22Rv1 (cell line): Measurements from ENCODE around the gene SPRR2F.

Experiments used
- H3K27ac ChIP-seq: fragments of 450-650 bp; 2 replicates; pipeline ENCODE4 v1.5.1; 2017
- CTCF ChIP-seq: fragments of 450-650 bp; IDR thresholded peaks from 2 replicates; pipeline ENCODE4 v1.5.1; 2017; ENCODE audit warnings: mild to moderate bottlenecking
- ZFX ChIP-seq: fragments of 450-650 bp; IDR thresholded peaks from 2 replicates; pipeline ENCODE4 v1.6.1; 2017; ENCODE audit warnings: antibody characterized with exemption, borderline replicate concordance

SPRR2F gene

GRCh38 chr1:153113416-153113815 lies at the start of gene SPRR2F:
Gene SPRR2F (minus strand): TSS chr1:153113516. CDS start chr1:153112733, 783 bp downstream.
- TF ChIP-seq CTCF = no peak
- TF ChIP-seq ZFX = no peak
- H3K27ac ChIP-seq = no peak within 1 kb of the TSS

- TF ChIP-seq ZFX (no peak), CTCF (no peak)
- no peak overlapping the region for H3K27ac ChIP-seq
These were observed 42.2 kb upstream of the SPRR2F start for GRCh38 chr1:153155541-153155940.

- TF ChIP-seq CTCF = no peak
- no peak for TF ChIP-seq ZFX
- no peak overlapping the region for H3K27ac ChIP-seq
These were observed 39.2 kb upstream of the SPRR2F start for GRCh38 chr1:153152481-153152880.

- no peak within 1 kb of the TSS for H3K27ac ChIP-seq
- TF ChIP-seq CTCF = no peak
- TF ChIP-seq ZFX = no peak
These were observed 37.5 kb upstream of the SPRR2F start, which contains the start of gene SPRR2G for GRCh38 chr1:153150846-153151245. Gene SPRR2G (minus strand): TSS chr1:153150890. CDS start chr1:153150110, 780 bp downstream.

- TF ChIP-seq CTCF (no peak), ZFX (no peak)
- no peak overlapping the region for H3K27ac ChIP-seq
These were observed 28.1 kb upstream of the SPRR2F start for GRCh38 chr1:153141377-153141776.

GRCh38 chr1:153140484-153140883 lies 27.2 kb upstream of the SPRR2F start:
- TF ChIP-seq ZFX (no peak), CTCF (no peak)

GRCh38 chr1:153133743-153134142 lies 20.4 kb upstream of the SPRR2F start:
- TF ChIP-seq CTCF (no peak), ZFX (no peak)
- H3K27ac ChIP-seq = no peak overlapping the region

More at GRCh38 chr1:153140484-153140883, 27.2 kb upstream of the SPRR2F start:
- H3K27ac ChIP-seq = no peak overlapping the region
